T47D (cell line): Measurements from ENCODE around the gene MLX.
A peak's percentile ranks its signal among the peaks of the same experiment; 100 is the strongest.
"Not testable (repeated sequence)": the region's sequence is repeated elsewhere in the genome, so short reads cannot be mapped to it uniquely, and the experiment has no call there.

Source experiments
- DNase-seq, 2 experiments: peaks; one replicate each; pipeline versions ENCODE4 v3.0.0 to v3.0.0-alpha.2; 2011 to 2012; ENCODE audit warnings: low read depth in 1 of 2, low spot score in 1 of 2
- JUND ChIP-seq: IDR thresholded peaks from 2 replicates; pipeline ENCODE4 v1.6.1; 2012; ENCODE audit warnings: low read depth
- in situ Hi-C: cut with HindIII; loops from 2 replicates; pipeline ENCODE4 v1.10.0; 2016; ENCODE audit warnings: low sequenced_read_pairs, low pct_unique_long_range_greater_than_20kb

Gene MLX

GRCh38 chr17:42584880-42585279 lies 18.0 kb downstream of the MLX start:
- in situ Hi-C loops = no loop called here
- no peak for DNase-seq
- TF ChIP-seq JUND = no peak

GRCh38 chr17:42585353-42585752 lies 18.5 kb downstream of the MLX start:
- in situ Hi-C loops = no loop called here
- TF ChIP-seq JUND = no peak
- no peak for DNase-seq

- TF ChIP-seq JUND = no peak
- DNase-seq = peak in 1 of 2 experiments; percentile 54
- in situ Hi-C loops = no loop called here
These were observed 19.8 kb downstream of the MLX start for GRCh38 chr17:42586514-42587230.

- no peak for DNase-seq
- TF ChIP-seq JUND = no peak
- in situ Hi-C loops = no loop called here
These were observed 24.0 kb downstream of the MLX start for GRCh38 chr17:42590886-42591285.

GRCh38 chr17:42591411-42591810 lies 24.5 kb downstream of the MLX start:
- no peak for DNase-seq
- in situ Hi-C loops = no loop called here
- TF ChIP-seq JUND = no peak

- no peak for TF ChIP-seq JUND
- in situ Hi-C loops = no loop called here
- DNase-seq = peak in 1 of 2 experiments; percentile 70
These were observed 29.5 kb downstream of the MLX start for GRCh38 chr17:42596386-42596785.

GRCh38 chr17:42598905-42599304 lies 32.0 kb downstream of the MLX start:
- no peak for TF ChIP-seq JUND
- in situ Hi-C loops = no loop called here
- DNase-seq = no peak

GRCh38 chr17:42603318-42603717 lies 36.4 kb downstream of the MLX start:
- no peak for DNase-seq
- in situ Hi-C loops = no loop called here
- TF ChIP-seq JUND = no peak

- DNase-seq = no peak
- in situ Hi-C loops = no loop called here
These were observed 40.9 kb downstream of the MLX start for GRCh38 chr17:42607769-42608168.

GRCh38 chr17:42608305-42609181 lies 41.6 kb downstream of the MLX start:
- in situ Hi-C loops = no loop called here
- DNase-seq = peak in 1 of 2 experiments; percentile 28
- no peak for TF ChIP-seq JUND

More at GRCh38 chr17:42607769-42608168, 40.9 kb downstream of the MLX start:
- no peak for TF ChIP-seq JUND

GRCh38 chr17:42609182-42609813 lies 42.4 kb downstream of the MLX start, which contains the start of the genes RETREG3 and TUBG1:
RETREG3 (minus strand) TSS chr17:42609374; CDS start chr17:42609324, 50 bp downstream.
TUBG1 (plus strand) TSS chr17:42609683; CDS start chr17:42609738, 55 bp downstream.
- in situ Hi-C loops = no loop called here

GRCh38 chr17:42609814-42610801 lies 43.2 kb downstream of the MLX start:
- peak in 1 of 2 experiments; percentile 65 for DNase-seq
- in situ Hi-C loops = not testable (repeated sequence)

More at GRCh38 chr17:42609182-42609813, 42.4 kb downstream of the MLX start, which contains the start of the genes RETREG3 and TUBG1:
- peak; percentile 99 to 100 for DNase-seq
- TF ChIP-seq JUND = no peak
